Prostate gland (tissue), 2 donors: ENCODE results near the gene SAMD8.
"Not testable (repeated sequence)": the region's sequence is repeated elsewhere in the genome, so short reads cannot be mapped to it uniquely, and the experiment has no call there.

Source experiments
- CTCF ChIP-seq, 4 experiments: fragments of 200-600 bp in 2 of 4; fragments of 450-650 bp in 2 of 4; sonication (generic) in 2 of 4; IDR thresholded peaks; 1 replicate in 3 of 4; 2 replicates in 1 of 4; pipeline ENCODE4 v1.5.1; 2016 to 2019; ENCODE audit warnings: antibody characterized with exemption in 4 of 4, mild to moderate bottlenecking in 2 of 4, moderate library complexity in 2 of 4
- POLR2A ChIP-seq: fragments of 450-650 bp; IDR thresholded peaks from one replicate; pipeline ENCODE4 v1.6.1; 2016; ENCODE audit warnings: antibody characterized with exemption, mild to moderate bottlenecking

DNA sequence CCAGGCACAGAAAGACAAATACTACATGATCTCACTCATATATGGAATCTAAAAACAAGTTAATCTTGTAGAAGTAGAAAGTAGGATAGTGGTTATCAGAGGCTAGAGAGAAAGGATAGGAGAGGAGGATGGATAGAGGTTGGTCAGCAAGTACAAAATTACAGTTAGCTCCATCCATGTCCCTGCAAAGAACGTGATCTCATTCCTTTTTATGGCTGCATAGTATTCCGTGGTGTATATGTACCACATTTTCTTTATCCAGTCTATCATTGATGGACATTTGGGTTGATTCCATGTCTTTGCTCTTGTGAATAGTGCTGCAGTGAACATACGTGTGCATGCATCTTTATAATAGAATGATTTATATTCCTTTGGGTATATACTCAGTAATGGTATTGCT is 22.2 kb downstream of the SAMD8 start:
- not testable (repeated sequence) for TF ChIP-seq CTCF (IDR thresholded peaks at IDR 0.05); POLR2A
